HG02678 (cell line): ENCODE results near the gene EHMT2.
"Not testable (repeated sequence)": the region's sequence is repeated elsewhere in the genome, so short reads cannot be mapped to it uniquely, and the experiment has no call there.

Source experiments
- ATAC-seq: cut with Tn5 transposase; IDR thresholded peaks from one replicate; pipeline ENCODE4 v1.9.1; 2021; ENCODE audit warnings: mild to moderate bottlenecking, moderate library complexity; ENCODE audit not compliant: unreplicated experiment

The EHMT2 gene

GRCh38 chr6:31874084-31874670 is 23.3 kb downstream of the EHMT2 start:
- no peak for ATAC-seq

- ATAC-seq, result no peak
Observed at GRCh38 chr6:31871046-31871659, 26.3 kb downstream of the EHMT2 start.

DNA sequence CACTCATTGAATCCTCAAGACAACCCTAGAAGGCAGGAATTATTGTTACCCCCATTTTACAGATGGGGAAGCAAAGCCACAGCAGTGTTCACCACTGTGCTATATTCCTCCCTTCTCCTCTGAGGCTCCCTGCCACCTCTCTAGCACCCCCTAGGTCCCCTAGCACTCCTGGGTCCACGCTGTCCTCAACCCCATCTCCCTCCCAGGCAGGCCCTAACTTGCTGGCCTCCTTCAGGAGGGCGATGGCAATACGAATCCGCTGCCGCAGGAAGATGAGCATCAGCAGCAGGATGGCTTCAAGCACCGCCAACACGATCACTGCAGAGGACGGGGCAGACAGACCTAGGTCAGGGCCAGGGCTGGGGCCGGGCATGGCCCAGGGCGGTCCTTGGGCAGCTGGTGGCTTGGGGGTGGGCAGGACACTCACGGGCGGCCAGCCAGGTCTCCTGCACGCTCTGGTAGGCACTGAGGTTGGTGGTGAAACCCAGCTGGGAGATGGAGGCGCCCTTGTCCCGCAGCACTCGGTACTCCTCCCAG is 27.0 kb downstream of the EHMT2 start:
- no peak for ATAC-seq

GRCh38 chr6:31869343-31869742 is 28.2 kb downstream of the EHMT2 start:
- no peak for ATAC-seq

GRCh38 chr6:31868658-31868971 is 28.9 kb downstream of the EHMT2 start:
- ATAC-seq, result not testable (repeated sequence)

DNA sequence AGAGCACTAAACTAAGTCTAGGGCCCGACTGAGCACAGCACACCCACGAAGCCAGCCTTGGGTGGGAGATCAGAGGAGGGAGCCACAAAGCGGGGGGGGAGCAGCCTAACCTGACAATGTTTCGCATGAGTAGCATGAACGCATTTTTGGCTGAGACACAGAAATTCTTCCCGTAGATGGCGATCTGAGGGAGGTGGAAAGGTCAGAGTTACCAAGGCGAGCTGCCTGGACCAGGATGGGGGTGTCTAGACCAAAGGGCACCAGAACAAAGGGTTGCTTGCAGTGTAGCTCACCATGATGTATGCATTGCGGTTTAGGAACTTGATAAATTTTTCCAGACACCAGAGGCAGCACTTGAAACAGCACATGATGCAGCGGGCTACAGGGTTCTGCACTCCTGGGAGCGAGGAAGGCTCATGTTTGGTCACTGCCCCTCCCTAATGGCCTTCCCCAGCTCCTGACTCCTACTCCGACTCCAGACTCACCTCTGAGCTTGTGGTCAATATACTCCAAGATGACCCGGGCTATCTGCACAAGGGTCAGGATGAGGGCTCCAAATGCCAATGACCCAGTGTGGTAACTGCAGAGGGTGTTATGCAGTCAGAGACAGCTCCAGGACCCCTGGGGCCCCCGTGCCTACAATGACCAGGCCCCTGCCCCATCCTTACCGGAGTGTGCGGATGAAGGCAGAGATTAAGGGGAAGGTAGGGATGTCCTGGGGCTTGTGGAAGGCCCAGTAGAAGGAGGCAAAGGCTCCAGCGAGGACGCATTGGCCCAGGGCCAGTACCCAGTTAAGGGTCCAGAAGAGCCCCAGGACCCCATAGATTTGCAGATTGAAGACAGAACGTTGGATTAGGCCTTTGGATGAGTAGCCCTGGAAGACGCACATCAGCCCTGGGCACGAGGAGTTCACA is 32.0 kb downstream of the EHMT2 start:
- no peak for ATAC-seq

DNA sequence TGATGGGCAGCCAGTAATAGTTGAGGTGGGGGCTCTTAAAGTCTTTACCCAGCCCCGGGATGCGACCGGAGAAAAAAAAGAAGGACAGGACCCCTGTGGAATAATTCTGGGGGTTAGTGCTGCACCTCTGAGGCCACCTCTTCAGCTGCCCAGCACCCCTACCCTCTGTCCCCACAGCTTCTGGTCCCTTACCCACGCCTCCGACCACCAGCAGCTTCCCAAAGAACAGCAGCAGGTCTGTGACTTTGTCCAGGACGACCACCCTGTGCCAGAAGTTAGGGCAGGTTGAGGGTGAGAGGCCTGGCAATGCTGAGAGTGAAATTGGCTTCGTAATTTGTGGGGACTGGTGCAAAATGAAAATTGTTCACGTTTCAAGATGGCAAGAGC is 32.7 kb downstream of the EHMT2 start:
- no peak for ATAC-seq

GRCh38 chr6:31864123-31864562 is 33.4 kb downstream of the EHMT2 start:
- not testable (repeated sequence) for ATAC-seq

DNA sequence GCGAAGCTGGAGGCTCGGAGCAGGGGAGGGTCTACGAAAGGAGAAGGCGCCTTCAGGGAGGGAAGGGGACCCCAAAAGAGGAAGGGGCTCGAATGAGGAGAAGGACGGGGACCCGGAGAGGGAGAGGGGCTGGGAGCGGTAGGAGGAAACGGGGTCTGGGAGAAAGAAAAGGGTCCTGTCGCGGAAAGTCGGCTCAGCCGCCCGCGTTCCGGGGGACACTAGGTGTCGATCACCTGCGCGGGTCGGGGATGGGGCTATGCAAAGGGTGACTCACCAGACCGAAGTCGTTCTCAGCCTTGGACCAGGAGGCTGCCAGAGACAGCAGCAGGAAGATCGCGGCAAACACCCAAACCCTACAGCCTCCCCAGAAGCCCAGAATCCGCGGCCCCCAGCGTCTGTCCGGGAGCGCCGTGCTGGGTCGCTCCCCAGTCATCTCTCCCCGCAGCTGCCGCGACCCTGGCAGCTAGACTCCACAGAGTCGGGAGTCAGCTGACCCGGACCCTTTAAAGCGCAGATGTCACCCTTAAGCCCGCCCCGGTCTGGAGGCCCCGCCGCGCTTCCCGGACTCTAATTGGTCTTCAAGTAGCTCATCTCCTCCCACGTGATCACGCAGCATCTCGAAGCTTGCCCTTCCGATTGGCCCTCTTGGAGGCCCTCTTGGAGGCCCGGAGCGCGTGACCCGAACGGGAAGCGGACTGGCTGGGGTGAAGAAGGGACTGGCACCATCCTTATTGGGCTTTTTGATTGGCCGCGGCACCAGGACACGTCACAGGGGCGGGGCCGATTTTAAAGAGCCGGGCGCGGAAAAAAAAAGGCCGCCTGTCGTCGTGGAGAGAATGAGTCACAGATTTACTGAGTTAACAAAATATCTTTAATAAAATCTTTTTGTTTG is 34.9 kb downstream of the EHMT2 start, which contains the start of gene NEU1:
NEU1 (minus strand) TSS at position 478 of the 892 bp plus-strand sequence; CDS start at position 433, 45 bp downstream.
- peak; percentile 95 for ATAC-seq

DNA sequence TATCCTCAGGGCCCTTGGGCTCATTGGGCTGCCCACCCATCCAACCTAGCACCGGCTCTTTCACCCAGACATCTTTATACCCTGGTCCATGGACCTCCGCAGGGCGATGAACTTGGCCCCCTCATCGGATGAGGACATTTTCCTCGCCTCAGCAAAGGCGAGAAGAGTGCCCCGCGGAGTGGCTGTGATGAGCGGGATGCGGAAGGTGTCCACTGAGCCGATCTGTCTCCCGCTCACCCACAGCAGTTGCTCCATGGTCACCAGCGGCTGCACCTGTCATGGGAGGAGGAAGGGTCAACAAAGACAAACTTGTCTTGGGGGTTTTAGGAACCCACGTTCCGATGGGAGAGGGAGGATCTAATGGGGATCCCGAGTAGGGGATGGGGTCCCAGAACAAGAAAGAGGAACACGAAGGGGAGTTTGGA is 35.6 kb downstream of the EHMT2 start:
- no peak for ATAC-seq

GRCh38 chr6:31861150-31861549 is 36.3 kb downstream of the EHMT2 start:
- ATAC-seq, result no peak

DNA sequence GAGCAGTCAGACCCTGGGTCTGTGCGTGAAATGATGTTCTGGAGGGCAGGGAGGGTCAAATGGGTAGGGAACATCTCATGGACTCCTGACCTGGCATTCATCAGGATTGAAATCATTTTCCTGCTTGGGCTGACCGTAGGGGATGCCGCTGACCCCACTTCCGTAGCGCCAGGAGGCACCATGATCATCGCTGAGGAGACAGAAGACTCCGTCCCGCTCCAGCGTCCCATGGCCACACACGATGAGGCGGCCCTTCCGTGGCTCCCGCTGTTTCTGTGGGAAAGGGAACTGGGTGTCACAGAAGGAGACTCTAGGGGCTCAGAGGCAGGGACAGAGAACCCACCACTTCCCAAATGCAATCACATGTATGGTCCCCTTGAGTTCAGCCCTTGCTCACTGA is 37.1 kb downstream of the EHMT2 start:
- ATAC-seq, result no peak

GRCh38 chr6:31859923-31860322 is 37.6 kb downstream of the EHMT2 start:
- no peak for ATAC-seq

GRCh38 chr6:31858707-31859106 is 38.8 kb downstream of the EHMT2 start:
- ATAC-seq, result no peak

GRCh38 chr6:31857774-31858173 is 39.7 kb downstream of the EHMT2 start:
- not testable (repeated sequence) for ATAC-seq

- ATAC-seq, result not testable (repeated sequence)
Observed at GRCh38 chr6:31851980-31852718, 45.3 kb downstream of the EHMT2 start.

DNA sequence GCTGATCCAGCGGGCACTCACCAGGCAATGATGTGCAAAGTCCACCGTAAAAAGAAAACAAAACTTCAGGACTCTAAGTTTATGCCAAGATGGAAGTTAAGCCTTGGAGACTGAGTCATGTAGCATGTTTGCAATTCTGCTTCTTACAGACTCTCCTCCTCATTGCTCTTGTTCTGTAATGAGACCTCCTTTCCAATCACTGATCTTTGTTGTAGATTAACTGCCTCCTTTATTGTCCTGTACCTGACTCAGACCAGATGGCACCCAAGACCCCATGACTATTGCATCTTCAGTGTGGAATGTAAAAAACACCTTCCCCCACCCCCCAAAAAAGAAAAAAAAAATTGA is 46.0 kb downstream of the EHMT2 start:
- ATAC-seq, result no peak

DNA sequence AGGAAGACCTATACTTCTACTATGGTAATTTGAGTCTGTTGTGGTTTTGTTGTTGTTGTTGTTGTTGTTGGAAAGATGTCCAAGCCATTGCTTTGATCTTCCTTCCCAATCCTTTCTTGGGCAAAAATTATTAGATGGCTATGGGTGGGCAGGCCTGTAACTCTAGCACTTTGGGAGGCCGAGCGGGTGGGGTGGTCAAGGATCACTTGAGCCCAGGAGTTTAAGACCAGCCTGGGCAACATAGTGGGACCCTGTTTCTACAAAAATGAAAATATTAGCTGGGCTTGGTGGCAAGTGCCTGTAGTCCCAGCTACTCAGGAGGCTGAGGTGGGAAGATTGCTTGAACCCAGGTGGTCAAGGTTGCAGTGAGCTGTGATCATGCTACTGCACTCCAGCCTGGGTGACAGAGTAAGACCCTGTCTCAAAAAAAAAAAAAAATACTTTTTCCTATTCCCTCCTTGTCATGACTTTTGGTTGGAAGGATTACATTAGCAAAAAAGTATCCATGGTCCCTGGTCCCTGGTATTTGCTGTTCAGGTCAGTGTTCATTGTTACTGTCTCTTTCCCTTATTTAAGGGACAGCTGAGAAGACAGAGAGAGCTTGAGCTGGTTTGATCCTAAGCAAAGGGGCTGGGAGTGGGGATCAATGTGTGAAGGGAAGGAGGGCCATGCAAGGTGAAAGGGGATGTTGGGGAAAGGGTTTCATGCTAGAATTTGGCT is 46.6 kb downstream of the EHMT2 start:
- ATAC-seq, result no peak

GRCh38 chr6:31847276-31847978 is 50.1 kb downstream of the EHMT2 start:
- no peak for ATAC-seq
